Keratinocyte (primary cell): ENCODE measurements around the gene ARHGEF28.

ENCODE experiments used
- CTCF ChIP-seq, 3 experiments: IDR thresholded peaks in 1 of 3; conservative IDR thresholded peaks in 1 of 3; optimal IDR thresholded peaks in 1 of 3; 2 replicates in 2 of 3; 3 replicates in 1 of 3; pipeline versions ENCODE3 to v1.5.1; 2011; ENCODE audit warnings: low read length in 3 of 3, mild to moderate bottlenecking in 3 of 3, moderate library complexity in 2 of 3, control low read depth in 1 of 3, inconsistent platforms in 1 of 3; ENCODE audit not compliant: insufficient read depth in 2 of 3; ENCODE audit errors: extremely low read depth in 1 of 3
- EZH2 ChIP-seq: IDR thresholded peaks from one replicate; pipeline ENCODE4 v1.6.1; 2012; ENCODE audit warnings: inconsistent platforms, mild to moderate bottlenecking, low read length, moderate library complexity

DNA sequence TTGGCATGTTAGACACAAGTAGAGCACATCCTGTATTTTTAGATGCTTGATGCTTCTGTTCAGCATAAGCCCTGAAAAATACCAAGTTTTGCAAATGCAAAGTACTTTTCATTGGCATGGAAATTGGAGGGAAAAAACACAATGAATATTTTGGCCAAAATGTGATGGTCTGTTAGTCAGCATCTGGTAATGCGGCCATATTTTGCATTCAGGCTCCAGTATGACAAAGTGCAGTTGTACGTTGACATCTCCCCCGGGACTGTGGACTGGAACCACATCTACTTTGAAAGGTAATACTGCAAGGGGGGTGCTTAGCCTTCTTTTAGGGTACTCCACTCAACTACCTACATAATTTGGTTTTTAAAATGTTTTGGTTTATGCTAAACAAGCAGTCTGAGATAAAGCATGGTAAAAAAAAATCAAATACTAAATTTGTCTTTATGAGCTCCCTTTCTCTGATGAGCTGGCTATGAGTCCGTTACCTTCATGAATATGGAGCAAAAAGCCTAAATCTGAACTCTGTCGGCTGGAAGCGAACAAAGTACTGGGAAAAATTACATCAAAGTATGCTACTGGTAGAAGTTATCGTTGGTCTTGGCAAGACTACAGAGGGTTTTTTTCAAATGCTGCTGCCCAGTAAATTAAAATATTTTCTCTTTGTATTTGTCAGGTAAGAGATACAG, 297.0 kb downstream of the ARHGEF28 start:
- no peak for TF ChIP-seq CTCF (optimal IDR thresholded peaks at IDR 0.05 in 1 of 3, IDR thresholded peaks at IDR 0.05 in 1 of 3, conservative IDR thresholded peaks at IDR 0.05 in 1 of 3; ENCODE audit: extremely low read depth in 1 of 3, insufficient read depth in 2 of 3, low read length in 3 of 3)
- no peak for TF ChIP-seq EZH2
